Measurements from ENCODE around the gene TRAPPC11. TPM values are rescaled to one million over a fixed set of nuclear protein-coding genes. Genes with fewer than 3 reads are reported as not detected.
A peak's percentile ranks its signal among the peaks of the same experiment; 100 is the strongest.

Gene TRAPPC11
- total and polyA plus RNA-seq, 2 of the 13 experiments (the other 11 are each of a cell fraction or from before 2014, with no cell fraction given) = 18.0 to 23.2 TPM

DNA sequence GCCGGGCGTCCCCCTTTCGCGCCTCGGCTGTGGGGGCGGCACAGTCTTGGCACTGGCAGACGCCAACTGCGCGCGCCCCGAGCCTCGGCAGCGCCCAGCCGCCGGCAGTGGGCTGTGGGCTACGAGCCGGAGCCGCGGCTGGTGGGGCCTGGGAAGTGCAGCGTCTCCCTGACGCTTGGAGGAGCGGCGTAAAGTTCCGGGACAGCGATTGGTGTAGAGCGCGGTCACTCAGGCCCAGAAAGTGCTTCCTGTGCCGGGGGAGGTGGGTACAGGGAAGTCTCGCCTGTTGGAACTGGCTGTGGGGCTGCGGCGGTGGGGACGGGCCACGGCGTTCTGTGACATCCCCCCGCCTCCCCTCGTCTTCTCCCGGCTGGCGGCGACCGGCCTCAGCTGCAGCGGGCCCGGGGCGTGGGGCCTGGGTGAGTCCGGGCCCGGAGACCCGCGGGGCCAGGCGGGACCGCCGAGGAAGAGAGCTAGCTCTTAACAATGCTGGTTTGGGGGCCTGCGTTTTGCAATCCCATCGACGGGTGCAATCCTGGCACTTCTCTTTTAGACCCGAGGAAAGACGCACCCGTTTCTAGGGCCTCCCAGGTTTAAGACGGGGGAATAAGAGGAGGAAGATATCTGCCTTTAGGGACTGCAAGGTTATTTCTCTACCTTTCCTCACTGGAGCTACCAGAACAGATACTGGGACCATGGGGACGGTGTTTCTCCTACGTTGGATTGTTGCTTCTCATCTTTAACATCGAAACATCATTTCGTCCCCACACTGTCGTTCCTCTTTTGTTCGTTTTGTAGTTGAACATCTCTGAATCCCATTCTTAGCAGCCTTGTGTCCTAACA, at the start of gene TRAPPC11, which contains the start of gene RWDD4 (continued):
- TF ChIP-seq, protein P1, sequence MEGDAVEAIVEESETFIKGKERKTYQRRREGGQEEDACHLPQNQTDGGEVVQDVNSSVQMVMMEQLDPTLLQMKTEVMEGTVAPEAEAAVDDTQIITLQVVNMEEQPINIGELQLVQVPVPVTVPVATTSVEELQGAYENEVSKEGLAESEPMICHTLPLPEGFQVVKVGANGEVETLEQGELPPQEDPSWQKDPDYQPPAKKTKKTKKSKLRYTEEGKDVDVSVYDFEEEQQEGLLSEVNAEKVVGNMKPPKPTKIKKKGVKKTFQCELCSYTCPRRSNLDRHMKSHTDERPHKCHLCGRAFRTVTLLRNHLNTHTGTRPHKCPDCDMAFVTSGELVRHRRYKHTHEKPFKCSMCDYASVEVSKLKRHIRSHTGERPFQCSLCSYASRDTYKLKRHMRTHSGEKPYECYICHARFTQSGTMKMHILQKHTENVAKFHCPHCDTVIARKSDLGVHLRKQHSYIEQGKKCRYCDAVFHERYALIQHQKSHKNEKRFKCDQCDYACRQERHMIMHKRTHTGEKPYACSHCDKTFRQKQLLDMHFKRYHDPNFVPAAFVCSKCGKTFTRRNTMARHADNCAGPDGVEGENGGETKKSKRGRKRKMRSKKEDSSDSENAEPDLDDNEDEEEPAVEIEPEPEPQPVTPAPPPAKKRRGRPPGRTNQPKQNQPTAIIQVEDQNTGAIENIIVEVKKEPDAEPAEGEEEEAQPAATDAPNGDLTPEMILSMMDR (CRISPR knock-in tag; IDR thresholded peaks at IDR 0.05) = 0 out of 2 replicates have a peak, but pooled peaks have one; percentile 35
- TF ChIP-seq KMT2A (CRISPR knock-in tag; IDR thresholded peaks at IDR 0.05) (peak; percentile 83; the same call in 1 of the 2 replicates), ZNF605 (CRISPR knock-in tag; IDR thresholded peaks at IDR 0.05) (0 out of 2 replicates have a peak, but pooled peaks have one; percentile 14), ZNF607 (CRISPR knock-in tag; IDR thresholded peaks at IDR 0.05; ENCODE audit: borderline replicate concordance) (peak; percentile 61), ZFP41 (CRISPR knock-in tag; IDR thresholded peaks at IDR 0.05; ENCODE audit: borderline replicate concordance) (no peak), ZNF382 (CRISPR knock-in tag; IDR thresholded peaks at IDR 0.05; ENCODE audit: borderline replicate concordance) (no peak), CEBPB (IDR thresholded peaks at IDR 0.05; ENCODE audit: borderline replicate concordance, low read depth, low read length) (peak; percentile 58; the same call in 1 of the 2 replicates), RBAK (CRISPR knock-in tag; IDR thresholded peaks at IDR 0.05) (no peak), ASH2L (IDR thresholded peaks at IDR 0.05; ENCODE audit: insufficient read length, low read depth, low read length) (peak; percentile 42), ZNF777 (CRISPR knock-in tag; IDR thresholded peaks at IDR 0.05) (peak; percentile 73; the same call in 1 of the 2 replicates), TP53 (CRISPR knock-in tag; conservative IDR thresholded peaks at IDR 0.05) (no peak), ATF7-NPFF (CRISPR knock-in tag; IDR thresholded peaks at IDR 0.05; ENCODE audit: low read depth) (0 out of 2 replicates have a peak, but pooled peaks have one; percentile 72), ZNF543 (CRISPR knock-in tag; IDR thresholded peaks at IDR 0.05) (peak; percentile 65; the same call in 1 of the 2 replicates), ZNF138 (CRISPR knock-in tag; IDR thresholded peaks at IDR 0.05; ENCODE audit: low read depth) (0 out of 2 replicates have a peak, but pooled peaks have one; percentile 8), ZNF572 (CRISPR knock-in tag; IDR thresholded peaks at IDR 0.05) (no peak), HNF4G (IDR thresholded peaks at IDR 0.05; ENCODE audit: borderline replicate concordance, low read depth, low read length) (no peak), HNF4G (CRISPR knock-in tag; IDR thresholded peaks at IDR 0.05; ENCODE audit: borderline replicate concordance, low read depth) (0 out of 2 replicates have a peak, but pooled peaks have one; percentile 31), RBFOX2 (IDR thresholded peaks at IDR 0.05; ENCODE audit: low read depth, low read length) (peak; percentile 85)
- TF ChIP-seq, protein P2, sequence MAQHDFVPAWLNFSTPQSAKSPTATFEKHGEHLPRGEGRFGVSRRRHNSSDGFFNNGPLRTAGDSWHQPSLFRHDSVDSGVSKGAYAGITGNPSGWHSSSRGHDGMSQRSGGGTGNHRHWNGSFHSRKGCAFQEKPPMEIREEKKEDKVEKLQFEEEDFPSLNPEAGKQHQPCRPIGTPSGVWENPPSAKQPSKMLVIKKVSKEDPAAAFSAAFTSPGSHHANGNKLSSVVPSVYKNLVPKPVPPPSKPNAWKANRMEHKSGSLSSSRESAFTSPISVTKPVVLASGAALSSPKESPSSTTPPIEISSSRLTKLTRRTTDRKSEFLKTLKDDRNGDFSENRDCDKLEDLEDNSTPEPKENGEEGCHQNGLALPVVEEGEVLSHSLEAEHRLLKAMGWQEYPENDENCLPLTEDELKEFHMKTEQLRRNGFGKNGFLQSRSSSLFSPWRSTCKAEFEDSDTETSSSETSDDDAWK (CRISPR knock-in tag; IDR thresholded peaks at IDR 0.05) = no peak
- TF ChIP-seq, protein P3, sequence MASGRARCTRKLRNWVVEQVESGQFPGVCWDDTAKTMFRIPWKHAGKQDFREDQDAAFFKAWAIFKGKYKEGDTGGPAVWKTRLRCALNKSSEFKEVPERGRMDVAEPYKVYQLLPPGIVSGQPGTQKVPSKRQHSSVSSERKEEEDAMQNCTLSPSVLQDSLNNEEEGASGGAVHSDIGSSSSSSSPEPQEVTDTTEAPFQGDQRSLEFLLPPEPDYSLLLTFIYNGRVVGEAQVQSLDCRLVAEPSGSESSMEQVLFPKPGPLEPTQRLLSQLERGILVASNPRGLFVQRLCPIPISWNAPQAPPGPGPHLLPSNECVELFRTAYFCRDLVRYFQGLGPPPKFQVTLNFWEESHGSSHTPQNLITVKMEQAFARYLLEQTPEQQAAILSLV (CRISPR knock-in tag; IDR thresholded peaks at IDR 0.05; ENCODE audit: borderline replicate concordance) = peak; percentile 60; the same call in 1 of the 2 replicates
- TF ChIP-seq, protein P4, sequence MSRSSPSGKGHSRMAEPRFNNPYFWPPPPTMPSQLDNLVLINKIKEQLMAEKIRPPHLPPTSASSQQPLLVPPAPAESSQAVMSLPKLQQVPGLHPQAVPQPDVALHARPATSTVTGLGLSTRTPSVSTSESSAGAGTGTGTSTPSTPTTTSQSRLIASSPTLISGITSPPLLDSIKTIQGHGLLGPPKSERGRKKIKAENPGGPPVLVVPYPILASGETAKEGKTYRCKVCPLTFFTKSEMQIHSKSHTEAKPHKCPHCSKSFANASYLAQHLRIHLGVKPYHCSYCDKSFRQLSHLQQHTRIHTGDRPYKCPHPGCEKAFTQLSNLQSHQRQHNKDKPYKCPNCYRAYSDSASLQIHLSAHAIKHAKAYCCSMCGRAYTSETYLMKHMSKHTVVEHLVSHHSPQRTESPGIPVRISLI (CRISPR knock-in tag; IDR thresholded peaks at IDR 0.05; ENCODE audit: borderline replicate concordance) = peak; percentile 21; the same call in 1 of the 2 replicates
- TF ChIP-seq, protein P5, sequence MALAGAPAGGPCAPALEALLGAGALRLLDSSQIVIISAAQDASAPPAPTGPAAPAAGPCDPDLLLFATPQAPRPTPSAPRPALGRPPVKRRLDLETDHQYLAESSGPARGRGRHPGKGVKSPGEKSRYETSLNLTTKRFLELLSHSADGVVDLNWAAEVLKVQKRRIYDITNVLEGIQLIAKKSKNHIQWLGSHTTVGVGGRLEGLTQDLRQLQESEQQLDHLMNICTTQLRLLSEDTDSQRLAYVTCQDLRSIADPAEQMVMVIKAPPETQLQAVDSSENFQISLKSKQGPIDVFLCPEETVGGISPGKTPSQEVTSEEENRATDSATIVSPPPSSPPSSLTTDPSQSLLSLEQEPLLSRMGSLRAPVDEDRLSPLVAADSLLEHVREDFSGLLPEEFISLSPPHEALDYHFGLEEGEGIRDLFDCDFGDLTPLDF (CRISPR knock-in tag; IDR thresholded peaks at IDR 0.05) = no peak
